HG03095 (cell line): Measurements from ENCODE around the gene HYAL2.

ENCODE experiments used
- ATAC-seq: cut with Tn5 transposase; IDR thresholded peaks from one replicate; pipeline ENCODE4 v1.9.1; 2021; ENCODE audit warnings: moderate library complexity; ENCODE audit not compliant: unreplicated experiment

HYAL2 gene, protein sequence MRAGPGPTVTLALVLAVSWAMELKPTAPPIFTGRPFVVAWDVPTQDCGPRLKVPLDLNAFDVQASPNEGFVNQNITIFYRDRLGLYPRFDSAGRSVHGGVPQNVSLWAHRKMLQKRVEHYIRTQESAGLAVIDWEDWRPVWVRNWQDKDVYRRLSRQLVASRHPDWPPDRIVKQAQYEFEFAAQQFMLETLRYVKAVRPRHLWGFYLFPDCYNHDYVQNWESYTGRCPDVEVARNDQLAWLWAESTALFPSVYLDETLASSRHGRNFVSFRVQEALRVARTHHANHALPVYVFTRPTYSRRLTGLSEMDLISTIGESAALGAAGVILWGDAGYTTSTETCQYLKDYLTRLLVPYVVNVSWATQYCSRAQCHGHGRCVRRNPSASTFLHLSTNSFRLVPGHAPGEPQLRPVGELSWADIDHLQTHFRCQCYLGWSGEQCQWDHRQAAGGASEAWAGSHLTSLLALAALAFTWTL

DNA sequence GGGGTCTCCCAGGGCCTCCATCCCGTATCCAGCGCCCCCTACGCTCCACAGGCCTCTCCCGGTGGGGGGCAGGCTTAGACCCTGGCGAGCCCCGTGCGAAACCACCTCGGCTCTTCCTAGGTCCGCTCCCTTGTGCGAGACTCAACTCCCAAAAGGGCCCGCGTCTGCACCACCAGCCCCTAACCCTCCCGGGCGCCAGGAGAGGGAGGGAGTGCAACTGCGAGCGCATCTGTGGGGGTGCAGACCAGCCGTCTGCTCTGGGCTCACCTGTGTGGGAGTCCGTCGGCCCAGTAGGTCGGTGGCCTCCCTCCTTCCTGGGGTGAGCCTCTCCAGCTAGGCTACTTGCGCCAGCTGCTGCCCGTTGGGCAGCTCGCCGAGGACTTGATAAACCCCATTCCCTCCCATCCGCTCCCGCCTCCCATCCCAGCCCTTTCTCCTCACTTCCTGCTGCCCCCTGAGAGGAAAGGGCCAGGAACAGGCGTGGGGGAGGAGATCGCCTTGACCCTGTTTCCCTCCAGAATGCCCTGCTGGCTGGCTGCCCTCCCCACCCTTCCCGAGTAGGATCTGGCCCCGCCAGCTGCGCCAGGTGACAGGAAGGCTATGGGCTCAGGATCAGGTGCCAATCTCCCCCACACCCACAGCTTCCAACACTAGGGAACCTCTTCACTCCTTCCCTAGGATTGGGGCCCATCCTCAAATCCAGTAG lies at the start of gene HYAL2:
Gene HYAL2 (minus strand): TSS at position 360 of the 706 bp plus-strand sequence. CDS start 2,256 bp downstream, outside the sequence.
- ATAC-seq, result no peak

DNA sequence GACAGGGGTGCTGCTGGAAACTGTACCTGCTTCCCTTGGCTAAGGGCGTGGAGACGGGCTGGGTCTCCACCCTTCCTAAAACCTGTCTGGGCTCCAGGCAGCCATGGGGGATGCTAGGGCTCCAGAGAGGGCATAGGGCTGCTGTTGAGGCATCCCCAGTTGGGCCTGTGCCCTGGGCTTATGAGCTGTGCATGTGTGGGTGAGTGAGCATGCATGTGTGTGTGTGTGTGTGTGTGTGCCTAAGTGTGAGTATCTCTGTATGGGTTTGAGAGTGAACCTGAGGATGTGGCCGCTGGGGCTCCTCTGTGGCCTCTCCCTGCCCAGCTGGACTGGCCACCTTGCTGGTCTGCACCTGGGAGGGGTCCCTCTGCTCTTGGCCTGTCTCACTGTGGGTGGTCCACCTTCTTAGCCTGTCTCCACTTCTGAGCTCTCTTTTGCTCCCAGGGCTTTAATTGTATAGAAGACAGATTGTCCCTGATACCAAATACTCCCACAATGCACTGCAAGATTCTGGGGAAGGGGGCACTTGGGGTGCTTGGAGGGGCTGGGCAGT lies 48.7 kb upstream of the HYAL2 start:
- no peak for ATAC-seq

DNA sequence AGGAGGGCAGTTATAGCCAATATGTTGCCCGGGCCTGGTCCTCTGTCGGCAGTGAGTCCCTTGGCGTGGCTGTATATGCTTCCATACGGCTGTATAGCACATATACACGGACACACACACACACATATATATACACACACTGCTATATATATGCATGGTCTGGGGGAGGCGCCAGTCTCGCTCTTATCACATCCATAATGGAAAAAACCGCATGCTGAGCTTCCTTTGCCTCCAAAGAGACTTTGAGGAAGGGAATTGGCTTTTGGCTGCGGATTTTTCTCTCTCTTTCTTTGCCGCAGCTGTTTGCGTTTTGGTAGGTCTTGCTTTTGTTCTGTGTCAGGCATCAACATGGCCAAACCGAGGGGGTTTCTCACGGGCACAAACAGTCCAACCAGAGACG lies 48.0 kb upstream of the HYAL2 start:
- ATAC-seq, result no peak

GRCh38 chr3:50369012-50369670 lies 46.6 kb upstream of the HYAL2 start:
- no peak for ATAC-seq

GRCh38 chr3:50365842-50366220 lies 43.3 kb upstream of the HYAL2 start:
- no peak for ATAC-seq

- peak; percentile 77 for ATAC-seq
These were observed 42.7 kb upstream of the HYAL2 start for GRCh38 chr3:50365080-50365841.

- peak; percentile 12 for ATAC-seq
These were observed 42.1 kb upstream of the HYAL2 start for GRCh38 chr3:50364573-50365079.

DNA sequence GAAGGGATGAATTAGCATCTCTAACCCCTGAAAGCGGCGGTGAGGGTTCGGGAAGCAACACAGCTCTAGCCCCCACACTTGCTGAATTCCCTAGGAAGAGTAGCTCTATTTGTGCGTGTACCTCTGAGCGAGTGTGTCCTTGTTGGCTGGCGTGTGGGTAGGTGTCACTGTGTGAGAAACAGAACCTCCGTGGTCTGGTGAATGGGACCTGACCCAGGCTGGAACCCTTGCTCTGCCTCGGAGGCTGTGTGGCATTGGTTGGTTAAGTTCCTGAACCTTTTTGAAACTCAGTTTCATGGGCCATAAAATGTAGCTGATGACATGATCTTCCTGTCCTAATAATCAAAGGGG lies 37.2 kb upstream of the HYAL2 start:
- peak; percentile 7 for ATAC-seq

DNA sequence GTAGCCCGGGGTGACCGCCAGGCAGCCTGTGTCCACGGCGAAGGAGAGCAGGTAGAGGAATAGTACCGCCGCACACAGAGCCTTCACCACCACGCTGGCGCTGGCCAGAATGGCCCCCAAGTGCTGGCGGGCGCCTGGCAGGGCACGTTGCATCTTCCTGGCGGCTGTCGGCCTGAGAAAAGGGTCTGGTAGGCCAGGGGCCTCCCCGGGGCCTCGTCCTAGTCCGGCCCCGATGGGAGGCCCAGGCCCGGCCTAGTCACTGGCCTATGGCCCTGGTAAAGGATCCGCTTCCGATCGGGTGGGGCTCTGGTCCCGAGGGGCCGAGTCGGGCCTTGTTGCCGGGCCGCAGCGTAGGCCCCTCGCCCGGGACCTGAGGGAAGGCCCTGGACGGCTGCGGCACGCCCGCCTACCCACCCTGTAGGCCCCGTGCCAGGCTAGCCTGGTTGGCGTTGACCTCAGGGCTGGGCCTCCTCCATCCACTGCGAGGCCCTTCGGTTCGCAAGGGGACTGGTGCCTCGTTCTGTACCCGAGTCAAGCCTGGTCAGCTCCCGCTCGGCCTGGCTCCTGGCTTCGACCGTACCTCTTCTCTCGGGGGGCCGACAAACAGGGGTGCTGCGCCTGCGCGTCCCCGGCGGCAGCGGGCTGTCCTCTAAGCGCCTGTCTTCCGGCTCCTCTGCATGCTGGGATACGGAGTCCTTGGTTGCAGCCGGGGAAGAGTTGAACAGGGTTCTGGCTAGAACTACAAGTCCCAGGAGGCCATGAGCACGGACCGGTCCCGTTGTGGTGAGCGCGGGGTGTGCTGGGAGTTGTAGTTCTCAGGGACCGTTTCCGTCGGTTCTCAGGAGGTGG lies 36.6 kb upstream of the HYAL2 start, which contains the start of gene TMEM115:
Gene TMEM115 (minus strand): TSS at position 611 of the 849 bp plus-strand sequence. CDS start 458 bp downstream, at position 153.
- peak; percentile 97 for ATAC-seq

DNA sequence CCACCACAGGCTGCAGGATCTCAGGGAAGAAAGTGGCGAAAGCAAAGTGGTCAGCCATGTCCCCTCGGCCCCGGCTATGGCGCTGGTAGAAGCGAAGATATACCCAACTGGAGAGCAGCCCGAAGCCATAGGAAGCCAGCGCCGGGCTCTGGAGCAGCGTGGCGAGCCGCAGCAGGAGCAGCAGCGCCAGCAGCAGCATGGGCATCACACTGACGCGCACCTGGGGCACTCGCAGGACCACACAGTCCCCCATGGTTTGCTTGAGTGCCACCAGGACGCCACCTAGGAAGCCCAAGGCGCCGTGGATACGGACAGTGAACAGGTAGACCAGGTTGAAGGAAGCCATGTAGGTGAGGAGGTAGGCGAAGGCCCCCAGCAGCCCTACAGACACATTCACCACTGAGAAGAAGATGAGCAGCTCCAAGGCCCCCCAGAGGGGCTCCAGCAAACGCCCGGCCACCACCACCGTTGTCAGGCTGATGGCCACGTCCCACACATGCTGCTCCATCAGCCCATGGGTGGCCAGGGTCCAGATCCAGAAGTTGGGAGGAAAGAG lies 35.9 kb upstream of the HYAL2 start:
- no peak for ATAC-seq

GRCh38 chr3:50357481-50357880 lies 34.9 kb upstream of the HYAL2 start:
- ATAC-seq, result no peak

DNA sequence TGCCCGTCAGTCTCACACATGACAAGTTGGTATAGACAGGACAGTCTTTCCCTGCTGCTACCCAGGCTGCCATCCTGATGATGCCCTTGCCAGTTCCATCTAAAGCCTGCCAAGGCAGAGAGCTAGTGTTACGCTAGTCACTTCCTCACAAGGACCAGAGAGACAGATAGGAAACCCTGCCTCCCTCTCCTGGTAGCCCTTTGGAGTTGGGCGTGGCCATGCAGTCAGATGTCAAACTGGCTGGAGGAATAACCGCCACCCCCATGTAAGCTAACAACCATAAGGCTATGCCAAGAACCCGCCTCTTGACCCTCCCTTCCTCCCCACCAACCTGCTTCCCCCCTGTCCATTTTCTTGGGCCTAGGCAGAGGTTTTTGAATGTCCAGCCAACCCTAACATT lies 34.0 kb upstream of the HYAL2 start:
- ATAC-seq, result no peak

DNA sequence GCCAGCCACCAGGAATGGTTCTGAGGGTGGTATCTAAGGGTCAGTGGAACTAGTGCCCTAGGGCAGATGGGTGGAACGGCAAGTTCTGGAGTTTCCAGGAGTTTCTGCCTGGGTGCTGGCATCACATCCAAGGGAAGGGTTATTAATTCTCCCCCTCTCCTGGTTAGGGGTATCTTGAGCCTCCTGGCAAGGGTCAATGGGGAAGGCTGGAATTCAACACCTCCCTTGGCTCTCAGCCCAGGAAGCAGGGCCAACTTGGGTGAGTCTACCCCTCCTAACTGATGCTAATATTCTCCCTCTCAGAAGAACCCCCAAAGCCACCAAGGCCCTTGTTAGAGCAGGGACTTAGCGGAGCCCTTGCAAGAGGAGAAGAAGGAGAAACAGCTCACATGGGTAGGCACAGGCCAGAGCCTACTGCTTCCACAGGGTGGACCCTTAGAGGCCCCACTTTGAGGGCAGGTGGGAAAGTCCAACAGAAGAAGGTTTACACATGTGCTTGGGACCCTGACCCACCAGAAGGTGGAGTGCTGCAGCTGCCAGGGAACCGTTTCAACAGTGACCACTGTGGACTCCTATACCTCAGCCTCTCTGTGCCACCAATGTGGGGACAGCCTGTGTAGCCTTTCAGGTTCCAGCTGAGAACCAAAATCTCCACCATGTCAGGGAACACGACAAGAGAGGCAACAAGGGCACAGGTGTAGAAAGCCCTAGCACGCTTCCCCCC lies 33.4 kb upstream of the HYAL2 start:
- ATAC-seq, result no peak

DNA sequence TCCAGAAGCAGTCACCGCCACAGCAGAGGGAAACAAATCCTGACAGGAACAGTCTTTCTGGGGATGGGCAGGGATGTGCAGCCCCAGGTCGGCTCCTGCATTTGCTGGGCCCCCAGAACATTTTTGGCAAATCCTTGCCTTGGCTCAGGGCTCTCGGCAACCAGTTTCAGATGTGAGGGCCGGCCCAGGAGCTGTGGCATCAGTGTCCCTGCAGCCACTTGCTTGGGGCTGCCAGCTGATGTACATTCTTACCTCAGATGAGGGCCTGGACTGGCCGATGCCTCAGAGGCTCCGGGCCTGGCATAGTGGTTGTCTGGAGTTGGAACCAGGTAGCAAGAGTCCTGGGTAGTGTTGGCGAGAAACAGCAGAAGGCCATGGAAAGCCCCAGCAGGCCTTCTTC lies 32.3 kb upstream of the HYAL2 start:
- ATAC-seq, result no peak

DNA sequence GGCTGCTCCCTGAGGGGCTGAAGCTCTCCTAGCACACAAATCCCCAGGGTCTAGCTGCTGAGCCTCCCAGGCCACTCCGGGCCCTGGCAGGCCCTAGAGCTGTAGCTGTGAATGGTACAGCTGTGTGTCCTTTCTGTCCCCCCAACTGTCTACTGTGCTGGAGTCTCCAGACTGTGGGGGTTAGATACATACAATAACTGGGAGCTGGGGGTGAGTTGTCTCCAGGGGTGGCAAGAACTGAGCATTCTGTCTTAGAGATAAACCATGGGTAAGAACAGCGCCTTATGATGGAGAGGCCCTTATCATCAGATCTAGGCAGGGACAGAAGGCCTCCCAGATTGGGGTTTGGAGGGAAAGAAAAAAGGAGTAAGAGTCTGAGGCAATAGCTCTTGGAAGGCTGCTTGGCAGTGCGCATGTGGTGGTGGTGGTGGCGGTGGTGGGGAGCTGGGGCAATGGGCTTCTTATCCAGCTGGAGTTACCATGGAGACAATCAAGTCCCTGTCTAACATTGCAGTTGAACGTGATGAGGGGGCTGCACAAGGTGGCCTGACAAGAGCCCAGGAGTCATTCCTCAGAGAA lies 31.7 kb upstream of the HYAL2 start:
- no peak for ATAC-seq

GRCh38 chr3:50353245-50354004 lies 30.9 kb upstream of the HYAL2 start:
- ATAC-seq, result no peak

- ATAC-seq, result no peak
These were observed 30.2 kb upstream of the HYAL2 start for GRCh38 chr3:50352781-50353180.
